NCI-H2196 (cell line): ENCODE results near the gene OGFOD1.

ENCODE experiments used
- DNase-seq: peaks from one replicate; lab custom pipeline; 2025; ENCODE audit not compliant: unreplicated experiment; lab: John Stamatoyannopoulos, UW

Gene OGFOD1

GRCh38 chr16:56426585-56426984 lies 24.8 kb upstream of the OGFOD1 start:
- no peak for DNase-seq

- no peak for DNase-seq
Measured at GRCh38 chr16:56428091-56428490, 23.3 kb upstream of the OGFOD1 start.

GRCh38 chr16:56436258-56436657 lies 15.1 kb upstream of the OGFOD1 start:
- DNase-seq = no peak

GRCh38 chr16:56438038-56438437 lies 13.3 kb upstream of the OGFOD1 start:
- no peak for DNase-seq

GRCh38 chr16:56447286-56447685 lies 4.1 kb upstream of the OGFOD1 start:
- no peak for DNase-seq

GRCh38 chr16:56448005-56448404 lies 3.3 kb upstream of the OGFOD1 start:
- DNase-seq = no peak

GRCh38 chr16:56450275-56450985 lies 924 bp upstream of the OGFOD1 start:
- no peak for DNase-seq

GRCh38 chr16:56451753-56452689 lies 667 bp downstream of the OGFOD1 start:
- peak; percentile 26 for DNase-seq

- no peak for DNase-seq
Measured at GRCh38 chr16:56457927-56458470, 6.6 kb downstream of the OGFOD1 start.

- DNase-seq = no peak
Measured at GRCh38 chr16:56460101-56460500, 8.7 kb downstream of the OGFOD1 start.

GRCh38 chr16:56462064-56462796 lies 10.9 kb downstream of the OGFOD1 start:
- no peak for DNase-seq

GRCh38 chr16:56463153-56463552 lies 11.8 kb downstream of the OGFOD1 start:
- DNase-seq = no peak

- no peak for DNase-seq
Measured at GRCh38 chr16:56466344-56466743, 15.0 kb downstream of the OGFOD1 start.

- no peak for DNase-seq
Measured at GRCh38 chr16:56468800-56469199, 17.4 kb downstream of the OGFOD1 start.

- DNase-seq = no peak
Measured at GRCh38 chr16:56469748-56470147, 18.4 kb downstream of the OGFOD1 start.

- no peak for DNase-seq
Measured at GRCh38 chr16:56470232-56470631, 18.9 kb downstream of the OGFOD1 start.

- no peak for DNase-seq
Measured at GRCh38 chr16:56470666-56471065, 19.3 kb downstream of the OGFOD1 start.

- DNase-seq = no peak
Measured at GRCh38 chr16:56475201-56475600, 23.8 kb downstream of the OGFOD1 start.

- no peak for DNase-seq
Measured at GRCh38 chr16:56477096-56477878, 25.9 kb downstream of the OGFOD1 start.

- no peak for DNase-seq
Measured at GRCh38 chr16:56478281-56479049, 27.1 kb downstream of the OGFOD1 start.
